Natural killer cell (primary cell): ENCODE measurements around the gene ODAD2. TPM values are rescaled to one million over a fixed set of nuclear protein-coding genes. Genes with fewer than 3 reads are reported as not detected.
"Not testable (repeated sequence)": the region's sequence is repeated elsewhere in the genome, so short reads cannot be mapped to it uniquely, and the experiment has no call there.

Experiments used
- ATAC-seq, 3 donors: fragments of 150-1000 bp in 2 of 3; fragments of 200-7000 bp in 1 of 3; cut with Tn5 transposase; 1 replicate in 1 of 3; 2 replicates in 2 of 3; pipeline ENCODE4 v1.10.0; 2021; ENCODE audit warnings: mild to moderate bottlenecking in 2 of 3, moderate library complexity in 2 of 3
- DNase-seq, 2 donors: peaks; one replicate each; pipeline versions ENCODE4 v3.0.0 to v3.0.0-alpha.2; 2013 to 2021; ENCODE audit warnings: mixed read lengths in 1 of 2
- H3K27ac ChIP-seq: one replicate; pipeline ENCODE4 v1.5.1; 2013; ENCODE audit warnings: mild to moderate bottlenecking, low read length
- H3K27me3 ChIP-seq: one replicate; pipeline ENCODE4 v1.6.1; 2013; ENCODE audit warnings: low read length; ENCODE audit not compliant: control insufficient read depth, insufficient read depth
- H3K36me3 ChIP-seq: one replicate; pipeline ENCODE4 v1.6.1; 2013; ENCODE audit warnings: low read length; ENCODE audit not compliant: control insufficient read depth, insufficient read depth
- H3K4me1 ChIP-seq: one replicate; pipeline ENCODE4 v1.6.1; 2013; ENCODE audit warnings: low read length; ENCODE audit not compliant: control insufficient read depth, insufficient read depth
- H3K4me3 ChIP-seq: one replicate; pipeline ENCODE4 v1.5.1; 2013; ENCODE audit warnings: low read length
- H3K9me3 ChIP-seq: one replicate; pipeline ENCODE4 v1.6.1; 2013; ENCODE audit warnings: low read length; ENCODE audit not compliant: control insufficient read depth, insufficient read depth
- H3K27ac Mint-ChIP-seq, 2 donors: one replicate each; pipeline ENCODE4 v1.8.0; 2022; ENCODE audit warnings: mild to moderate bottlenecking in 2 of 2, mixed read lengths in 2 of 2, moderate library complexity in 1 of 2
- H3K27me3 Mint-ChIP-seq, 2 donors: one replicate each; pipeline ENCODE4 v1.8.0; 2022; ENCODE audit warnings: low read depth in 2 of 2, mixed read lengths in 2 of 2
- H3K36me3 Mint-ChIP-seq: one replicate; pipeline ENCODE4 v1.8.0; 2022; ENCODE audit warnings: mixed read lengths
- H3K4me1 Mint-ChIP-seq, 2 donors: one replicate each; pipeline ENCODE4 v1.8.0; 2022; ENCODE audit warnings: mixed read lengths in 2 of 2
- H3K4me3 Mint-ChIP-seq: one replicate; pipeline ENCODE4 v1.8.0; 2022; ENCODE audit warnings: mild to moderate bottlenecking, moderate library complexity, mixed read lengths
- H3K9me3 Mint-ChIP-seq, 2 donors: one replicate each; pipeline ENCODE4 v1.8.0; 2022; ENCODE audit warnings: mixed read lengths in 2 of 2
- CTCF ChIP-seq: fragments of 200-600 bp; IDR thresholded peaks from one replicate; pipeline ENCODE4 v1.8.0; 2022; ENCODE audit warnings: antibody characterized with exemption
- WGBS: methylation state at CpG from one replicate; pipeline ENCODE4 v1.1.7; 2013; ENCODE audit warnings: missing lambda C conversion rate; ENCODE audit not compliant: insufficient coverage; 5-methylcytosine and 5-hydroxymethylcytosine counted together
- intact Hi-C: fragments of 100-400 bp; cut with micrococcal nuclease; formaldehyde crosslinking; loops from one replicate; pipeline ENCODE4 v1.14.2; 2022
- total RNA-seq, 4 donors: library from RNA; stranded (reverse); fragments of 120-200 nt in 1 of 4; gene quantifications; one replicate each; pipeline versions ENCODE4 v1.2.3 to v1.2.4, GENCODE V29; 2013 to 2022

Gene ODAD2
- total RNA-seq, 3 donors from 2014 or later (not counting 1 experiment from before 2014, with no cell fraction given): not detected

- intact Hi-C loops: no loop called here
- Mint-ChIP-seq H3K4me3 (peak overlapping the region; percentile 5), H3K4me1 (peaks cover 6% of the 10 kb centered on the region in 2 donors), H3K36me3 (no peaks in the 10 kb centered on the region), H3K9me3 (no peaks in the 10 kb centered on the region), H3K27me3 (no peaks in the 10 kb centered on the region), H3K27ac (peak overlapping the region in 1 of 2 donors; percentile 59)
- H3K4me3 ChIP-seq: no peak overlapping the region
- WGBS: 98% methylated on average over 5 of the region's 6 CpGs
- H3K27ac ChIP-seq: no peak overlapping the region
- no peaks in the 10 kb centered on the region for H3K4me1 ChIP-seq
- TF ChIP-seq CTCF: no peak
- no peak for ATAC-seq
- H3K27me3 ChIP-seq: no peaks in the 10 kb centered on the region
- no peaks in the 10 kb centered on the region for H3K36me3 ChIP-seq
- no peaks in the 10 kb centered on the region for H3K9me3 ChIP-seq
- no peak for DNase-seq
Observed at GRCh38 chr10:27959093-27959715, 39.7 kb downstream of the ODAD2 start.

DNA sequence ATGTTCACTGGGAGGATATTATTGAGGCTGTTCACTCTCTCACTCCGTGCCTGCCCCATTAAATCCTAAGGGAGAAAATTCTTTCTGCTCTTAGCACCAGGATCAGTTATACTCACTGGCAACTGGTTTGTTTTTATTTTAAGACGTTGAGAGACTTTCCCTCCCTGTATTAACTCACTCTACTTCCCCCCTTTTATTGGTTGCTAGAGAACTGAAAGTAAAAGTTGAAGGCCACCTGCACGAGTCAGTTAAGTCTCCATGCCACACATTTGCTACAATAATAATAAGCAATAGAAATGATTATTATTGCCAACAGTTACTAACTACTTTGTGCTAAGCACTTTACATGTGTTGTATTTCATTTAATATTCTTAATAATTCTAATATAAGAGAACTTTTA, 40.5 kb downstream of the ODAD2 start:
- intact Hi-C loops, H3K27me3 Mint-ChIP-seq, H3K4me1 Mint-ChIP-seq, H3K4me1 ChIP-seq, H3K9me3 Mint-ChIP-seq, H3K27ac ChIP-seq, H3K9me3 ChIP-seq, H3K36me3 Mint-ChIP-seq, H3K36me3 ChIP-seq, H3K27me3 ChIP-seq, DNase-seq: not testable (repeated sequence)
- peak overlapping the region; percentile 5 for H3K4me3 ChIP-seq
- Mint-ChIP-seq H3K4me3 (peak overlapping the region; percentile 69), H3K27ac (peak overlapping the region in 1 of 2 donors; percentile 59)
- peak in 2 of 3 donors; percentile 50 to 53 for ATAC-seq
- no CpG with 5 or more reads among the region's 3 CpGs for WGBS

GRCh38 chr10:27950242-27950564, 48.7 kb downstream of the ODAD2 start:
- no peak overlapping the region for H3K27ac ChIP-seq
- H3K27ac Mint-ChIP-seq: no peak overlapping the region
- no peak overlapping the region for H3K4me3 Mint-ChIP-seq
- TF ChIP-seq CTCF: no peak
- WGBS: no CpG with 5 or more reads among the region's 2 CpGs
- no peaks in the 10 kb centered on the region for H3K36me3 ChIP-seq
- intact Hi-C loops: no loop called here
- peaks cover 7 to 8% of the 10 kb centered on the region in 2 donors for H3K27me3 Mint-ChIP-seq
- H3K4me3 ChIP-seq: no peak overlapping the region
- H3K27me3 ChIP-seq: no peaks in the 10 kb centered on the region
- ATAC-seq (no peak), DNase-seq (no peak)
- H3K36me3 Mint-ChIP-seq: no peaks in the 10 kb centered on the region
- no peaks in the 10 kb centered on the region for H3K9me3 ChIP-seq
- no peaks in the 10 kb centered on the region for H3K4me1 ChIP-seq
- H3K9me3 Mint-ChIP-seq: no peaks in the 10 kb centered on the region
- no peaks in the 10 kb centered on the region for H3K4me1 Mint-ChIP-seq

GRCh38 chr10:27949528-27950241, 49.2 kb downstream of the ODAD2 start:
- DNase-seq (no peak), ATAC-seq (no peak)
- H3K27ac Mint-ChIP-seq: no peak overlapping the region
- intact Hi-C loops: no loop called here
- no peak overlapping the region for H3K27ac ChIP-seq
- H3K36me3 Mint-ChIP-seq: no peaks in the 10 kb centered on the region
- no peaks in the 10 kb centered on the region for H3K27me3 ChIP-seq
- H3K27me3 Mint-ChIP-seq: peaks cover 12 to 13% of the 10 kb centered on the region in 2 donors
- H3K4me1 Mint-ChIP-seq: no peaks in the 10 kb centered on the region
- 88% methylated on average over 9 of the region's 9 CpGs for WGBS
- H3K4me3 Mint-ChIP-seq: no peak overlapping the region
- H3K9me3 Mint-ChIP-seq: no peaks in the 10 kb centered on the region
- H3K4me1 ChIP-seq: no peaks in the 10 kb centered on the region
- H3K36me3 ChIP-seq: no peaks in the 10 kb centered on the region
- no peak for TF ChIP-seq CTCF
- H3K4me3 ChIP-seq: no peak overlapping the region
- H3K9me3 ChIP-seq: no peaks in the 10 kb centered on the region
